Hepatocyte (in vitro differentiated cells): Measurements from ENCODE around the gene KRT20. TPM values are rescaled to one million over a fixed set of nuclear protein-coding genes. Genes with fewer than 3 reads are reported as not detected.
"Not testable (repeated sequence)": the region's sequence is repeated elsewhere in the genome, so short reads cannot be mapped to it uniquely, and the experiment has no call there.

ENCODE experiments used
- DNase-seq: peaks from one replicate; pipeline ENCODE4 v3.0.0-alpha.2; 2016; ENCODE audit warnings: low spot score
- H2AFZ ChIP-seq: fragments of 200-600 bp; sonication (generic); 2 replicates; pipeline ENCODE4 v1.6.0; 2016; ENCODE audit warnings: antibody characterized with exemption, mild to moderate bottlenecking
- H3K27ac ChIP-seq: fragments of 200-600 bp; sonication (generic); 2 replicates; pipeline ENCODE4 v1.5.1; 2016; ENCODE audit warnings: mild to moderate bottlenecking
- H3K27me3 ChIP-seq: fragments of 200-600 bp; sonication (generic); 2 replicates; pipeline ENCODE4 v1.6.1; 2016
- H3K36me3 ChIP-seq: fragments of 200-600 bp; sonication (generic); replicated peaks from 2 replicates; pipeline ENCODE4 v1.5.1; 2016; ENCODE audit warnings: low read depth; ENCODE audit not compliant: insufficient read depth
- H3K4me1 ChIP-seq: fragments of 200-600 bp; sonication (generic); 2 replicates; pipeline ENCODE4 v1.5.1; 2016; ENCODE audit warnings: mild to moderate bottlenecking, moderate library complexity; ENCODE audit not compliant: insufficient read depth
- H3K4me2 ChIP-seq: fragments of 200-600 bp; sonication (generic); 2 replicates; pipeline ENCODE4 v1.6.0; 2016
- H3K4me3 ChIP-seq: fragments of 200-600 bp; sonication (generic); 2 replicates; pipeline ENCODE4 v1.5.1; 2016; ENCODE audit warnings: mild to moderate bottlenecking
- H3K79me2 ChIP-seq: fragments of 200-600 bp; sonication (generic); 2 replicates; pipeline ENCODE4 v1.6.0; 2017; ENCODE audit warnings: mild to moderate bottlenecking
- H3K9me2 ChIP-seq: fragments of 200-600 bp; sonication (generic); replicated peaks from 2 replicates; pipeline ENCODE4 v1.6.0; 2017; ENCODE audit warnings: mild to moderate bottlenecking; ENCODE audit not compliant: insufficient read depth
- H3K9me3 ChIP-seq: fragments of 200-600 bp; sonication (generic); 2 replicates; pipeline ENCODE4 v1.5.1; 2016; ENCODE audit warnings: low read depth, mild to moderate bottlenecking
- H4K20me1 ChIP-seq: fragments of 200-600 bp; sonication (generic); 2 replicates; pipeline ENCODE4 v1.6.0; 2016; ENCODE audit warnings: mild to moderate bottlenecking; ENCODE audit not compliant: insufficient read depth, poor library complexity, severe bottlenecking
- EZH2 ChIP-seq: fragments of 200-600 bp; sonication (generic); IDR thresholded peaks from 2 replicates; pipeline ENCODE4 v1.6.1; 2016; ENCODE audit warnings: antibody characterized with exemption, mild to moderate bottlenecking, borderline replicate concordance
- EZH2phosphoT487 ChIP-seq: fragments of 200-600 bp; sonication (generic); IDR thresholded peaks from one replicate; pipeline ENCODE4 v1.6.1; 2018; ENCODE audit warnings: antibody characterized with exemption, mild to moderate bottlenecking, low read depth, moderate library complexity; ENCODE audit not compliant: unreplicated experiment, severe bottlenecking
- WGBS: methylation state at CpG from one replicate; pipeline ENCODE4 v1.1.6; 2016; ENCODE audit warnings: low lambda C conversion rate; ENCODE audit errors: missing lambda C conversion rate; 5-methylcytosine and 5-hydroxymethylcytosine counted together
- polyA plus RNA-seq: library from polyadenylated mRNA; unstranded; fragments of >200 nt; fragmentation: Nextera tagmentation; extraction: Ambion mirVana; gene quantifications from 2 replicates; pipeline ENCODE4 v1.2.1, GENCODE V29; 2016
- total RNA-seq: library from RNA; depleted of rRNA; stranded (reverse); fragments of >200 nt; gene quantifications from 2 replicates; pipeline ENCODE4 v1.2.3, GENCODE V29; 2014
- TF ChIP-seq, protein P1 (sequence below): fragments of 200-600 bp; sonication (generic); IDR thresholded peaks from 2 replicates; pipeline ENCODE4 v1.5.1; 2016; ENCODE audit warnings: antibody characterized with exemption, mild to moderate bottlenecking; ENCODE audit not compliant: poor library complexity

KRT20 gene
- total and polyA plus RNA-seq, 2 experiments from 2014 or later: 1.5 to 3.4 TPM

- Histone ChIP-seq H4K20me1 (no peaks in the 10 kb centered on the region), H3K4me2 (no peak overlapping the region), H3K9me2 (no peaks in the 10 kb centered on the region), H3K4me3 (no peak overlapping the region), H3K79me2 (no peaks in the 10 kb centered on the region), H3K27me3 (no peaks in the 10 kb centered on the region), H3K27ac (peak overlapping the region; percentile 92), H2AFZ (peak overlapping the region; percentile 79), H3K9me3 (no peaks in the 10 kb centered on the region), H3K36me3 (no peaks in the 10 kb centered on the region), H3K4me1 (peaks cover 5% of the 10 kb centered on the region)
- WGBS: 47% methylated on average over 2 of the region's 2 CpGs
- DNase-seq: peak; percentile 80
- TF ChIP-seq, protein P1, sequence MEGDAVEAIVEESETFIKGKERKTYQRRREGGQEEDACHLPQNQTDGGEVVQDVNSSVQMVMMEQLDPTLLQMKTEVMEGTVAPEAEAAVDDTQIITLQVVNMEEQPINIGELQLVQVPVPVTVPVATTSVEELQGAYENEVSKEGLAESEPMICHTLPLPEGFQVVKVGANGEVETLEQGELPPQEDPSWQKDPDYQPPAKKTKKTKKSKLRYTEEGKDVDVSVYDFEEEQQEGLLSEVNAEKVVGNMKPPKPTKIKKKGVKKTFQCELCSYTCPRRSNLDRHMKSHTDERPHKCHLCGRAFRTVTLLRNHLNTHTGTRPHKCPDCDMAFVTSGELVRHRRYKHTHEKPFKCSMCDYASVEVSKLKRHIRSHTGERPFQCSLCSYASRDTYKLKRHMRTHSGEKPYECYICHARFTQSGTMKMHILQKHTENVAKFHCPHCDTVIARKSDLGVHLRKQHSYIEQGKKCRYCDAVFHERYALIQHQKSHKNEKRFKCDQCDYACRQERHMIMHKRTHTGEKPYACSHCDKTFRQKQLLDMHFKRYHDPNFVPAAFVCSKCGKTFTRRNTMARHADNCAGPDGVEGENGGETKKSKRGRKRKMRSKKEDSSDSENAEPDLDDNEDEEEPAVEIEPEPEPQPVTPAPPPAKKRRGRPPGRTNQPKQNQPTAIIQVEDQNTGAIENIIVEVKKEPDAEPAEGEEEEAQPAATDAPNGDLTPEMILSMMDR: no peak
- TF ChIP-seq EZH2phosphoT487 (no peak), EZH2 (no peak)
Observed at GRCh38 chr17:40922239-40922638, 37.2 kb upstream of the KRT20 start.

DNA sequence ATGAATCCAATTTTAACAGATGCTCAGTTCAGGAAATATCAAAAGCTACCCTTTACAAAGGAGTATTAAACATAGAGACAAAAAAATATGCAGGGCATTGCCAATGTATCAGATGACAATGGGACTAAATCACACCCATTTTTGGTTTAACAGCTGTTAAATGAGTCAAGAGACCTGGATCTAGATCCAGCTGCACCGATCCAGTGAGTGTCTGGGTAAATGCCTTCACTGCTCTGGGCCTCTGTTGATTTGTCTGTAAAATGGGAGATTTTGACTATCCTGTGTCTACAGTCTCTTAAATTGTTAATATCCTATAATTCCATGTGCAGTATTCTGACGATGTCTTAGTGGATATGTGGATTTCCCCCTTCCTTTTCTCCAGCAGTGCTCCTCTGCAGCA is 36.0 kb upstream of the KRT20 start:
- Histone ChIP-seq H3K4me2 (no peak overlapping the region), H3K4me1 (peaks cover 5% of the 10 kb centered on the region), H3K9me2 (no peaks in the 10 kb centered on the region), H3K27ac (no peak overlapping the region), H3K27me3 (no peaks in the 10 kb centered on the region), H2AFZ (no peak overlapping the region), H3K36me3 (no peaks in the 10 kb centered on the region), H3K9me3 (no peaks in the 10 kb centered on the region), H4K20me1 (no peaks in the 10 kb centered on the region), H3K79me2 (no peaks in the 10 kb centered on the region), H3K4me3 (no peak overlapping the region)
- 94% methylated on average over 2 of the region's 2 CpGs for WGBS
- no peak for DNase-seq
- TF ChIP-seq EZH2phosphoT487: no peak
- TF ChIP-seq, protein P1: no peak
- TF ChIP-seq EZH2: no peak

DNA sequence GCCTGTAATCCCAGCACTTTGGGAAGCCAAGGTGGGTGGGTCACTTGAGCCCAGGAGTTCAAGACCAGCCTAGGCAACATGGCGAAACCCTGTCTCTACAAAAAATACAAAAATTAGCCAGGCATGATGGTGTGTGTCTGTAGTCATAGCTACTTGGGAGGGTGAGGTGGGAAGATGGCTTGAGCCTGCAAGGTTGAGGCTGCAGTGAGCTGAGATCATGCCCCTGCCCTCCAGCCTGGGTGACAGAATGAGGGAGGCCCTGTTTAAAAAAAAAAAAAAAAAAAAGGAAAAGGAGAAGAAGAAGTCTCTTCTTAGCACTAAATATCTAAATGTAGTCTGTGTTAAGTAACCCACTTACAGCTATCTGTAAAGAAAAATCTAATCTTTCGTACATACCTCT is 32.1 kb upstream of the KRT20 start:
- not testable (repeated sequence) for H3K27me3 ChIP-seq, H3K4me2 ChIP-seq, H3K27ac ChIP-seq, H3K9me3 ChIP-seq, H3K36me3 ChIP-seq, H3K79me2 ChIP-seq, H3K4me3 ChIP-seq, H2AFZ ChIP-seq, H4K20me1 ChIP-seq, H3K9me2 ChIP-seq, H3K4me1 ChIP-seq, DNase-seq
- 92% methylated on average over 2 of the region's 2 CpGs for WGBS

- Histone ChIP-seq H3K79me2 (no peaks in the 10 kb centered on the region), H2AFZ (no peak overlapping the region), H3K4me2 (no peak overlapping the region), H4K20me1 (no peaks in the 10 kb centered on the region), H3K9me2 (no peaks in the 10 kb centered on the region), H3K27me3 (no peaks in the 10 kb centered on the region), H3K27ac (peak overlapping the region; percentile 68), H3K4me1 (no peaks in the 10 kb centered on the region), H3K36me3 (no peaks in the 10 kb centered on the region), H3K9me3 (no peaks in the 10 kb centered on the region), H3K4me3 (no peak overlapping the region)
- TF ChIP-seq EZH2: no peak
- TF ChIP-seq EZH2phosphoT487: no peak
- DNase-seq: no peak
- 44% methylated on average over 1 of the region's 1 CpG for whole genome bisulfite sequencing
Observed at GRCh38 chr17:40916366-40916765, 31.3 kb upstream of the KRT20 start.
